Measurements from ENCODE around the gene PTPRM. TPM values are rescaled to one million over a fixed set of nuclear protein-coding genes. Genes with fewer than 3 reads are reported as not detected.

The PTPRM gene
- polyA plus RNA-seq, 1 donor (not counting 4 experiments of a cell fraction or from before 2014, with no cell fraction given) = 54.5 TPM

- Histone ChIP-seq H3K79me2 (ENCODE audit: control insufficient read depth, insufficient read depth, low read length) (no peaks in the 10 kb centered on the region), H2AFZ (ENCODE audit: control insufficient read depth, low read length) (no peak overlapping the region), H3K27ac (ENCODE audit: control insufficient read depth, insufficient read depth, low read length) (no peak overlapping the region), H4K20me1 (ENCODE audit: control insufficient read depth, extremely low read depth, insufficient read depth, low read length) (no peaks in the 10 kb centered on the region), H3K4me2 (ENCODE audit: control insufficient read depth, extremely low read depth, insufficient read depth, low read depth, low read length) (no peak overlapping the region), H3K4me1 (ENCODE audit: control insufficient read depth, extremely low read depth, insufficient read depth, low read length) (peaks cover 5% of the 10 kb centered on the region), H3K9ac (ENCODE audit: control insufficient read depth, extremely low read depth, insufficient read depth, low read length) (no peak overlapping the region), H3K9me1 (ENCODE audit: control insufficient read depth, extremely low read depth, insufficient read depth, low read length) (no peaks in the 10 kb centered on the region), H3K36me3 (ENCODE audit: control insufficient read depth in 2 of 2, extremely low read depth in 1 of 2, insufficient read depth in 2 of 2, low read length in 2 of 2) (no peaks in the 10 kb centered on the region), H3K4me3 (ENCODE audit: control insufficient read depth in 2 of 3, extremely low read depth in 1 of 3, insufficient read depth in 2 of 3, low read depth in 1 of 3, low read length in 3 of 3) (no peak overlapping the region), H3K9me3 (ENCODE audit: control insufficient read depth, low read depth, low read length) (no peaks in the 10 kb centered on the region), H3K27me3 (ENCODE audit: control insufficient read depth, extremely low read depth, insufficient read depth, low read length) (no peaks in the 10 kb centered on the region)
- TF ChIP-seq EZH2 (IDR thresholded peaks at IDR 0.05; ENCODE audit: low read length) = no peak
- TF ChIP-seq, protein P1, sequence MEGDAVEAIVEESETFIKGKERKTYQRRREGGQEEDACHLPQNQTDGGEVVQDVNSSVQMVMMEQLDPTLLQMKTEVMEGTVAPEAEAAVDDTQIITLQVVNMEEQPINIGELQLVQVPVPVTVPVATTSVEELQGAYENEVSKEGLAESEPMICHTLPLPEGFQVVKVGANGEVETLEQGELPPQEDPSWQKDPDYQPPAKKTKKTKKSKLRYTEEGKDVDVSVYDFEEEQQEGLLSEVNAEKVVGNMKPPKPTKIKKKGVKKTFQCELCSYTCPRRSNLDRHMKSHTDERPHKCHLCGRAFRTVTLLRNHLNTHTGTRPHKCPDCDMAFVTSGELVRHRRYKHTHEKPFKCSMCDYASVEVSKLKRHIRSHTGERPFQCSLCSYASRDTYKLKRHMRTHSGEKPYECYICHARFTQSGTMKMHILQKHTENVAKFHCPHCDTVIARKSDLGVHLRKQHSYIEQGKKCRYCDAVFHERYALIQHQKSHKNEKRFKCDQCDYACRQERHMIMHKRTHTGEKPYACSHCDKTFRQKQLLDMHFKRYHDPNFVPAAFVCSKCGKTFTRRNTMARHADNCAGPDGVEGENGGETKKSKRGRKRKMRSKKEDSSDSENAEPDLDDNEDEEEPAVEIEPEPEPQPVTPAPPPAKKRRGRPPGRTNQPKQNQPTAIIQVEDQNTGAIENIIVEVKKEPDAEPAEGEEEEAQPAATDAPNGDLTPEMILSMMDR (optimal IDR thresholded peaks at IDR 0.05 in 1 of 3, IDR thresholded peaks at IDR 0.05 in 1 of 3, conservative IDR thresholded peaks at IDR 0.05 in 1 of 3; ENCODE audit: extremely low read depth in 1 of 3, insufficient read depth in 2 of 3, low read length in 3 of 3) = no peak
- dilution Hi-C loops (cut with MboI; ENCODE audit: extremely low pct_ligation_motif_present, low sequenced_read_pairs) = no loop called here
- DNase-seq (ENCODE audit: low read depth, low spot score) (no peak), FAIRE-seq (no peak)
Observed at GRCh38 chr18:7904529-7904928, 337.4 kb downstream of the PTPRM start.

- peak; percentile 71 for FAIRE-seq
- Histone ChIP-seq H2AFZ (ENCODE audit: control insufficient read depth, low read length) (no peak overlapping the region), H3K79me2 (ENCODE audit: control insufficient read depth, insufficient read depth, low read length) (no peaks in the 10 kb centered on the region), H3K4me1 (ENCODE audit: control insufficient read depth, extremely low read depth, insufficient read depth, low read length) (peaks cover 5% of the 10 kb centered on the region), H4K20me1 (ENCODE audit: control insufficient read depth, extremely low read depth, insufficient read depth, low read length) (no peaks in the 10 kb centered on the region), H3K27ac (ENCODE audit: control insufficient read depth, insufficient read depth, low read length) (no peak overlapping the region), H3K9me1 (ENCODE audit: control insufficient read depth, extremely low read depth, insufficient read depth, low read length) (no peaks in the 10 kb centered on the region), H3K36me3 (ENCODE audit: control insufficient read depth in 2 of 2, extremely low read depth in 1 of 2, insufficient read depth in 2 of 2, low read length in 2 of 2) (no peaks in the 10 kb centered on the region), H3K4me2 (ENCODE audit: control insufficient read depth, extremely low read depth, insufficient read depth, low read depth, low read length) (no peak overlapping the region), H3K27me3 (ENCODE audit: control insufficient read depth, extremely low read depth, insufficient read depth, low read length) (no peaks in the 10 kb centered on the region), H3K9me3 (ENCODE audit: control insufficient read depth, low read depth, low read length) (no peaks in the 10 kb centered on the region), H3K9ac (ENCODE audit: control insufficient read depth, extremely low read depth, insufficient read depth, low read length) (no peak overlapping the region), H3K4me3 (ENCODE audit: control insufficient read depth in 2 of 3, extremely low read depth in 1 of 3, insufficient read depth in 2 of 3, low read depth in 1 of 3, low read length in 3 of 3) (no peak overlapping the region)
- no peak for DNase-seq (ENCODE audit: low read depth, low spot score)
- TF ChIP-seq EZH2 (IDR thresholded peaks at IDR 0.05; ENCODE audit: low read length) = no peak
- TF ChIP-seq, protein P1 (optimal IDR thresholded peaks at IDR 0.05 in 1 of 3, IDR thresholded peaks at IDR 0.05 in 1 of 3, conservative IDR thresholded peaks at IDR 0.05 in 1 of 3; ENCODE audit: extremely low read depth in 1 of 3, insufficient read depth in 2 of 3, low read length in 3 of 3) = no peak
- dilution Hi-C loops (cut with MboI; ENCODE audit: extremely low pct_ligation_motif_present, low sequenced_read_pairs) = no loop called here
Observed at GRCh38 chr18:7908681-7909299, 341.7 kb downstream of the PTPRM start.
